Skeletal muscle satellite cell (primary cell): ENCODE measurements around the gene APCDD1.

ENCODE experiments used
- H3K27me3 ChIP-seq: 2 replicates; pipeline ENCODE4 v1.7.0; 2013; ENCODE audit warnings: low read length; ENCODE audit not compliant: control insufficient read depth, insufficient read depth
- H3K36me3 ChIP-seq: 2 replicates; pipeline ENCODE4 v1.7.0; 2013; ENCODE audit warnings: mild to moderate bottlenecking, control low read depth, low read length; ENCODE audit not compliant: insufficient read depth
- H3K4me1 ChIP-seq: 2 replicates; pipeline ENCODE4 v1.7.0; 2013; ENCODE audit warnings: low read length; ENCODE audit not compliant: control insufficient read depth, insufficient read depth
- H3K4me2 ChIP-seq: 2 replicates; pipeline ENCODE4 v1.7.0; 2013; ENCODE audit warnings: mild to moderate bottlenecking, low read length
- H3K4me3 ChIP-seq: 2 replicates; pipeline ENCODE4 v1.7.0; 2013; ENCODE audit warnings: low read length
- H3K9ac ChIP-seq: 2 replicates; pipeline ENCODE4 v1.7.0; 2013; ENCODE audit warnings: mild to moderate bottlenecking, low read depth, low read length, moderate library complexity
- H3K9me3 ChIP-seq: replicated peaks from 2 replicates; pipeline ENCODE4 v1.7.0; 2013; ENCODE audit warnings: mild to moderate bottlenecking, control low read depth, low read length

The APCDD1 gene

DNA sequence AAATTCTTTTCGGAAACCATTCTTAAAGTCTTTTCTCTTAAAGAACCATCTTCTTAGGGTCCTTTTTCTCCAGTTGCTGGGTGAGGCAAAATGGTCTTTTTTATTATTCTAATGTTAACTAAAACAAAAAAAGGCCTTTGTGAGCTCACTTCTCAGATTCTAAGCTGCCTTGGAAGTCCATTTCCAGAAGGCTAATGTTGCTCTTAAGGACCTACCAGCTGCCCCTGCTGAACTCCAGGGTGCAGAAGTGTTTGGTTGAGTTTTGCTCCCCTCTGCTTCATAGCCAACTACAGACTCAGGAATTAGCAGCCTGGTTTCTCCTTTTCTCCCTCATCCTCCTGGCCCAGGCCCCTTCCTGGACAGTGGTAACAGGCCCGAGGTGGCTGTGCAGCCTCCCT lies 23.4 kb downstream of the APCDD1 start:
- Histone ChIP-seq H3K9me3 (no peaks in the 10 kb centered on the region), H3K36me3 (no peaks in the 10 kb centered on the region), H3K4me2 (no peak overlapping the region), H3K27me3 (peaks cover 20% of the 10 kb centered on the region), H3K4me3 (no peak overlapping the region), H3K9ac (no peak overlapping the region), H3K4me1 (no peaks in the 10 kb centered on the region)

DNA sequence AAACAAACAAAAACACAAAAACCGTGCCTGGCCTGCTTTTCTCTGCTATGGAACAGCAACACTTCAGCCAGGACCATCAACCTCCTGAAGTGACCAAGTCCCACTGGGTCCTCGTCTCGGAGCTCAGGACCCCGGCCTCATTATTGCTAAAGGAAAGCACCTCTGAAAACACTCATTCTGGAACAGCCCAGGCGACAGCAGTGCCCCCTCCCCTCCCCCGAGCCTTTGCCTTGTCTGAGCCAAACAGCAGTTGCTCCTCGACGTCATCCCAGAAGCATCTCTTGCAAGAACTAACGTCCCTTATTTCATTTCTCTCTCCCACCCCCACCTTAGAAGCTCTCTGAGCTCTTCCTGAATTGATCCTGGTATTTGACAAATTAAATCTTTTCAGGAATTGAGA lies 27.4 kb downstream of the APCDD1 start:
- no peaks in the 10 kb centered on the region for H3K36me3 ChIP-seq
- H3K27me3 ChIP-seq = peaks cover 17% of the 10 kb centered on the region
- H3K4me3 ChIP-seq = no peak overlapping the region
- H3K4me2 ChIP-seq = no peak overlapping the region
- H3K9ac ChIP-seq = no peak overlapping the region
- H3K4me1 ChIP-seq = no peaks in the 10 kb centered on the region
- no peaks in the 10 kb centered on the region for H3K9me3 ChIP-seq

GRCh38 chr18:10482363-10482984 lies 28.0 kb downstream of the APCDD1 start:
- H3K4me2 ChIP-seq = no peak overlapping the region
- no peak overlapping the region for H3K9ac ChIP-seq
- H3K4me1 ChIP-seq = no peaks in the 10 kb centered on the region
- H3K9me3 ChIP-seq = no peaks in the 10 kb centered on the region
- H3K27me3 ChIP-seq = peaks cover 12% of the 10 kb centered on the region
- H3K36me3 ChIP-seq = no peaks in the 10 kb centered on the region
- no peak overlapping the region for H3K4me3 ChIP-seq

DNA sequence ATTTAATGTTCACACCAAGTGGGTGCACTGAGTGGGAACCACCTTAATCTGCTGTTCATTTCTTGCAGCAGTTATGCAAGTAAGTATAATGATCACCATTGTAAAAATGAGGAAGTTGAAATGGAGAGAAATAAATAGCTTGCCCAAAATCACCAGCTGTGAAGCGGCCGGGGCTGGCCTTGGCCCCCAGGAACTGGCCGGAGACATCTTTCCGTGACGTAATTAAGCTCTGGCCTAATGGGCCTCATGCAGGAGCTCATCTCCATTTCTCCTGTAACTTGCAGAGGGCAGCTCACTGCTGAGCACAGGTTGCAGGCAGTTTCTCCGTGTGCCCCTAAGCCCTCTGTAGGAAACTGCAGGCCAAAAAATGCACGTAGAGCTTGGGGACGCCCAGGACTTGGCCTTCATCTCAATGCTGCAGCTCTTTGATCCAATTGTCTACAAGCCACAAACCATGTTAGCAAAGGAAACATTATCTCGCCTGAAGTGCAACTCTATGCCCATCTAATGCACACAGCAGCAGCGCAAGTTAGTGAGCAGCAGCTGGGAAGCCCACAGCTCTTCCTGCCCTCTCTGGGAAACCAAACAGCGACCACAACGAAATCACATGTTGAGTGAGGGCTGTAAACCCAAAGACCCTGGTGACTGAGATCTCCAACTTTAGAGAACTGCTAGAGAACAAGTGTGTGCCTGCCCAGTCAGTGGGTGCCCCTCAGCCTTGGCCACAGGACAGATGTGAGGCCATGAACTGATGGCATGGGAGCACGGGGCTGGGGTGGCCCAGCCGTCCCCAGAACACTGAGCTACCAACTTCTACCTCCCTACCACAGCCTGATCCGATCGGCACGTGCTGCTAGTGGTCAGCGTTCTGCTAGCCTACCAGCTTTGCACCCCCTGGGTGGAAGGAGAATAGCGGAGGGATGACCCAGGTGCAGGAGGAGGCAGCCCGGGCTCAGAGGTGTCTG lies 28.8 kb downstream of the APCDD1 start:
- Histone ChIP-seq H3K9me3 (no peaks in the 10 kb centered on the region), H3K4me3 (no peak overlapping the region), H3K36me3 (no peaks in the 10 kb centered on the region), H3K4me1 (no peaks in the 10 kb centered on the region), H3K9ac (no peak overlapping the region), H3K4me2 (no peak overlapping the region), H3K27me3 (peaks cover 12% of the 10 kb centered on the region)

DNA sequence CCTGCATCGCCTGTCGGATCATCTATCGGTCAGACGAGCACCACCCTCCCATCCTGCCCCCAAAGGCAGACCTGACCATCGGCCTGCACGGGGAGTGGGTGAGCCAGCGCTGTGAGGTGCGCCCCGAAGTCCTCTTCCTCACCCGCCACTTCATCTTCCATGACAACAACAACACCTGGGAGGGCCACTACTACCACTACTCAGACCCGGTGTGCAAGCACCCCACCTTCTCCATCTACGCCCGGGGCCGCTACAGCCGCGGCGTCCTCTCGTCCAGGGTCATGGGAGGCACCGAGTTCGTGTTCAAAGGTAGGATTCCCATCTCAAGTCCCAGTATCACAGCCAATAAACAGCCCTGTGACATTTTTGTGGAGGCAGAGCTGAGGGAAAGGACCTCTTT lies 31.0 kb downstream of the APCDD1 start:
- H3K4me1 ChIP-seq = no peaks in the 10 kb centered on the region
- no peak overlapping the region for H3K4me2 ChIP-seq
- H3K4me3 ChIP-seq = no peak overlapping the region
- peaks cover 6% of the 10 kb centered on the region for H3K27me3 ChIP-seq
- no peaks in the 10 kb centered on the region for H3K36me3 ChIP-seq
- no peak overlapping the region for H3K9ac ChIP-seq
- H3K9me3 ChIP-seq = no peaks in the 10 kb centered on the region

DNA sequence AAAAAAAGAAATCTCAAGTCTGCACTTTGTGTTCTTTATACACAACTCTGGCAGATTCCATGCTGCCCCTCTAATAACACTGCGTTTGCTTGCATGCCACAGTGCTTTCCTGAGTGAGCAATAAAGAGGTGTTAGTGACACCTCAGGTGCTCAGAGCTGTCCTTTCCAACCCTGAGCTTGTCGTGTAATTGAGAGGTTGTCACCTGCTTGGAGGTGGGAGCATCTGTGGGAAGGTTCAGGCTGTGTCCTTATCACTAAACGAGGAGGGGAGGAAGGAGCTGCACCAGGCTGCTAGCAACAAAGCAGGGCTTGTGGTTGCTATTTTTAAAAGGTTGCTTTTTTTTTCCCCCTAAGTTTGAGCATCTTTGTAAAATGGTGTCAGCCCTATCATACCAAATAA lies 31.9 kb downstream of the APCDD1 start:
- no peaks in the 10 kb centered on the region for H3K36me3 ChIP-seq
- H3K9me3 ChIP-seq = no peaks in the 10 kb centered on the region
- peaks cover 6% of the 10 kb centered on the region for H3K27me3 ChIP-seq
- no peaks in the 10 kb centered on the region for H3K4me1 ChIP-seq
- H3K9ac ChIP-seq = no peak overlapping the region
- H3K4me3 ChIP-seq = no peak overlapping the region
- no peak overlapping the region for H3K4me2 ChIP-seq

- Histone ChIP-seq H3K4me2 (no peak overlapping the region), H3K27me3 (peaks cover 3% of the 10 kb centered on the region), H3K36me3 (no peaks in the 10 kb centered on the region), H3K9me3 (no peaks in the 10 kb centered on the region), H3K4me3 (no peak overlapping the region), H3K4me1 (no peaks in the 10 kb centered on the region), H3K9ac (no peak overlapping the region)
These were observed 32.7 kb downstream of the APCDD1 start for GRCh38 chr18:10487154-10487553.

- H3K36me3 ChIP-seq = no peaks in the 10 kb centered on the region
These were observed 33.6 kb downstream of the APCDD1 start for GRCh38 chr18:10488017-10488416.

GRCh38 chr18:10490401-10491165 lies 36.1 kb downstream of the APCDD1 start:
- H3K27me3 ChIP-seq = no peaks in the 10 kb centered on the region
- H3K4me1 ChIP-seq = no peaks in the 10 kb centered on the region
- no peaks in the 10 kb centered on the region for H3K36me3 ChIP-seq
- H3K4me3 ChIP-seq = no peak overlapping the region
- H3K9ac ChIP-seq = no peak overlapping the region
- no peaks in the 10 kb centered on the region for H3K9me3 ChIP-seq
- H3K4me2 ChIP-seq = no peak overlapping the region

More at GRCh38 chr18:10488017-10488416, 33.6 kb downstream of the APCDD1 start:
- Histone ChIP-seq H3K4me3 (no peak overlapping the region), H3K9me3 (no peaks in the 10 kb centered on the region), H3K9ac (no peak overlapping the region), H3K27me3 (peaks cover 3% of the 10 kb centered on the region), H3K4me2 (no peak overlapping the region), H3K4me1 (no peaks in the 10 kb centered on the region)

- Histone ChIP-seq H3K4me3 (no peak overlapping the region), H3K4me1 (no peaks in the 10 kb centered on the region), H3K27me3 (no peaks in the 10 kb centered on the region), H3K9me3 (no peaks in the 10 kb centered on the region), H3K9ac (no peak overlapping the region), H3K36me3 (no peaks in the 10 kb centered on the region), H3K4me2 (no peak overlapping the region)
These were observed 41.5 kb downstream of the APCDD1 start for GRCh38 chr18:10495936-10496335.

DNA sequence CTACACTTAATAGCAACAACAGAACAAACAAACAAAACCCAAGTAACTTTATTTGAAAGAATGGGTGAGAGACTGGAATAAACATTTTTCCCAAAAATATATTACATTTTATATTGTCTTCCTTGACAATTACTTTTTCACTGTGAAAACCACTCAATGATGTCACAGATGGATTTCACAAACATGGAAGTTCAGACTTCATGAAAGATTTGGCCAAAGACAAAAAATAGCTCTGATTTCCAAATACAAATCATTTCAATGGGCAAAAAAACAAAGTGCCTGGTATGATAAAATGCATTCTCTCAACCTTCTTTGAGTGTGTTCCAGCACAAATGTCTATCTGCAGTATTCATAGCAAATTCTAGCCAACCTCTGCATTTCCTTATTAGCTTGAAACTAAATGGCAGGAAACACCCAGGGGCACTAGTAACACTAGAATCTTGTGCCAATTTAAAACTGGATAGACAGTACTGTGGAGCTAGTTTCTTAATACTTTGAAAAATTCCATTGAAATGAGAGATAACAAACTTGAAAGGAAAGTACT lies 42.8 kb downstream of the APCDD1 start:
- Histone ChIP-seq H3K4me2 (no peak overlapping the region), H3K36me3 (no peaks in the 10 kb centered on the region)

More for the DNA sequence above, 42.8 kb downstream of the APCDD1 start:
- Histone ChIP-seq H3K4me3 (no peak overlapping the region), H3K9ac (no peak overlapping the region), H3K9me3 (no peaks in the 10 kb centered on the region), H3K27me3 (peaks cover 11% of the 10 kb centered on the region), H3K4me1 (no peaks in the 10 kb centered on the region)
